HG03064 (cell line): Measurements from ENCODE around the gene YBX1.
"Not testable (repeated sequence)": the region's sequence is repeated elsewhere in the genome, so short reads cannot be mapped to it uniquely, and the experiment has no call there.

Experiments used
- ATAC-seq: cut with Tn5 transposase; IDR thresholded peaks from one replicate; pipeline ENCODE4 v1.9.1; 2021; ENCODE audit warnings: low read depth; ENCODE audit not compliant: unreplicated experiment

The YBX1 gene

GRCh38 chr1:42746436-42747105 lies 64.4 kb downstream of the YBX1 start:
- ATAC-seq, result no peak

- ATAC-seq, result no peak
These were observed 64.9 kb downstream of the YBX1 start for GRCh38 chr1:42747125-42747524.

- ATAC-seq, result no peak
These were observed 65.8 kb downstream of the YBX1 start for GRCh38 chr1:42748021-42748420.

- no peak for ATAC-seq
These were observed 66.5 kb downstream of the YBX1 start for GRCh38 chr1:42748461-42749410.

- no peak for ATAC-seq
These were observed 67.8 kb downstream of the YBX1 start for GRCh38 chr1:42750041-42750440.

DNA sequence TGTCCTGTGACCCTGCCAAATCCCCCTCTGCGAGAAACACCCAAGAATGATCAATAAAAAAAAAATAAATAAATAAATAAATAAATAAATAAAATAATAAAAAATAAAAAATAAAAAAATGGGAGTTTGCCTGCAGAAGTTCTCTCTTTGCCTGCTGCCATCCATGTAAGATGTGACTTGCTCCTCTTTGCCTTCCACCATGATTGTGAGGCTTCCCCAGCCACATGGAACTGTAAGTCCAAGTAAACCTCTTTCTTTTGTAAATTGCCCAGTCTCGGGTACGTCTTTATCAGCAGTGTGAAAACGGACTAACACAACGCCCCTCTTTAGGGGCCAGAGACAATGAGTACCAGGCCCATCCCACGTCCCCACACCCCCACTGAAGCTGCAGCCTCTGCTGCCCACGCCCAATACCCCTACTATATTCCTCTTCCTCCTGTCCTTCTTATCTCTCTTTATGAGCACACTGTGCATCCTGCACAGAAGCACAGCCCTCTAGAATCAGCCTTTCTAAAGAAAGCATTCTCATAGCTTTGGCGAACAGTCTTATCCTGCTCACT lies 69.4 kb downstream of the YBX1 start:
- ATAC-seq, result not testable (repeated sequence)

DNA sequence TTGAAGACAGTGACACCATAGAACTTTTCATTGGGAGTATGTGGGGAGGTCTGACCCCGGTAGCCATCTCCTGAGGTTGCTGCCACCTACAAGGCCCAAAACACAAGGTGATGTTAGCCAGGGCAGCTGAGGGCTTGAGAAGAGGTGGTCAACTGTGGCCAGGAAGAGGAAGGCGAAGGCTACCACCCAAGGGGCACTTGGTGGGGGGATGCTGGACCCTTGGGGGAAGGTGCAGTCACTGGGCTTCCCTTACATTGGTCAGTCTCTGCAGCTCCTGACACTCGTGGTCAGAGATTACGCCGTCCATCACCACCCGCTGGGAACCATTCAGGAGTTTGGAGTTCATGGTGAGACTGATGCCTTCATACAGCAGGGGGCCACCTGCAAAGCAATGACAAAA lies 70.1 kb downstream of the YBX1 start:
- no peak for ATAC-seq

DNA sequence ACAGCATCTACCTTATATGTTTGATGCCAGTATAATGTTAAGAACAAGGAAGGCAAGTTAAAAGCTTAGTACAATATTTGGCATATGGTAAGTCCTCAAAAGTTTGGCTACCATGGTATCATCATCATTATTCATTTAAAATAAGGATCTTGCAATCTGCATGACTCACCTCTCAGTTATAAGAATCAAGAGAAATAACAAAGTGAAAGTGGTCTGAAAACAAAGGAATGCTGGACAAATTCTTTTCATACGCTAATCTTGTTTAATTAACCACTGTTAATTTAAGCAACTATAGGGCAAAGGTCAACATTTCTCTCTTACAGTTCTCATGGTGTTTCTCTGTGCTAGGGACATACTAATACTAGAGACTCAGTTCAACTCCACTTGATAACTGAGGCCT lies 70.9 kb downstream of the YBX1 start:
- ATAC-seq, result no peak
